PC-3 (cell line): ENCODE measurements around the gene PMEPA1. TPM values are rescaled to one million over a fixed set of nuclear protein-coding genes. Genes with fewer than 3 reads are reported as not detected.

Experiments
- ATAC-seq: fragments of 200-7000 bp; cut with Tn5 transposase; 2 replicates; pipeline ENCODE4 v1.9.1; 2020; ENCODE audit warnings: mild to moderate bottlenecking, moderate library complexity
- BruUV-seq: library from RNA; stranded (reverse); fragments of 400-500 nt; replicated peaks from 2 replicates; lab custom pipeline; 2021; lab: Mats Ljungman, UMichigan
- CTCF ChIA-PET: fragments of 300-600 bp; sonication (Branson Sonifier 250); formaldehyde crosslinking; loops from one replicate; lab custom pipeline; 2022; ENCODE audit warnings: antibody characterized with exemption; lab: Charles Lee
- POLR2A ChIA-PET: fragments of 300-600 bp; sonication (Branson Sonifier 250); formaldehyde crosslinking; loops from one replicate; lab custom pipeline; 2022; ENCODE audit warnings: antibody characterized with exemption; ENCODE audit not compliant: unreplicated experiment; lab: Charles Lee
- DNase-seq: peaks from one replicate; pipeline ENCODE4 v3.0.0-alpha.2; 2015
- H2AFZ ChIP-seq: fragments of 300-600 bp; sonication (generic); 2 replicates; pipeline ENCODE4 v1.6.0; 2016; ENCODE audit warnings: antibody characterized with exemption, low read length
- H3F3A ChIP-seq: fragments of 300-600 bp; sonication (generic); one replicate; pipeline ENCODE4 v1.6.0; 2017; ENCODE audit warnings: antibody characterized with exemption, low read length, control low read depth, mild to moderate bottlenecking; ENCODE audit not compliant: unreplicated experiment
- H3K27ac ChIP-seq: fragments of 300-600 bp; sonication (generic); 2 replicates; pipeline ENCODE4 v1.5.1; 2016; ENCODE audit warnings: mild to moderate bottlenecking, low read length
- H3K27me3 ChIP-seq: fragments of 300-600 bp; sonication (generic); 2 replicates; pipeline ENCODE4 v1.6.1; 2016; ENCODE audit warnings: low read length, mixed read lengths
- H3K36me3 ChIP-seq: fragments of 300-600 bp; sonication (generic); 2 replicates; pipeline ENCODE4 v1.6.1; 2016; ENCODE audit warnings: low read depth, mixed run types, low read length, mixed read lengths
- H3K4me1 ChIP-seq: fragments of 300-600 bp; sonication (generic); 2 replicates; pipeline ENCODE4 v1.5.1; 2016; ENCODE audit warnings: low read length; ENCODE audit not compliant: insufficient read depth
- H3K4me2 ChIP-seq: fragments of 300-600 bp; sonication (generic); 2 replicates; pipeline ENCODE4 v1.6.0; 2016; ENCODE audit warnings: low read length
- H3K4me3 ChIP-seq: fragments of 300-600 bp; sonication (generic); 2 replicates; pipeline ENCODE4 v1.5.1; 2016; ENCODE audit warnings: mild to moderate bottlenecking, low read length, mixed read lengths
- H3K79me2 ChIP-seq: fragments of 300-600 bp; sonication (generic); 2 replicates; pipeline ENCODE4 v1.6.1; 2017; ENCODE audit warnings: low read length, mixed read lengths
- H3K9ac ChIP-seq: fragments of 300-600 bp; sonication (generic); 2 replicates; pipeline ENCODE4 v1.6.0; 2016; ENCODE audit warnings: mild to moderate bottlenecking, low read length
- H3K9me2 ChIP-seq: fragments of 300-600 bp; sonication (generic); replicated peaks from 2 replicates; pipeline ENCODE4 v1.6.1; 2016; ENCODE audit warnings: mixed run types, low read length, mixed read lengths
- H3K9me3 ChIP-seq: fragments of 300-600 bp; sonication (generic); 2 replicates; pipeline ENCODE4 v1.6.1; 2016; ENCODE audit warnings: low read length, mixed read lengths
- H4K20me1 ChIP-seq: fragments of 300-600 bp; sonication (generic); 2 replicates; pipeline ENCODE4 v1.6.1; 2016; ENCODE audit warnings: low read length, mixed read lengths
- CTCF ChIP-seq: fragments of 300-600 bp; sonication (generic); conservative IDR thresholded peaks from 2 replicates; pipeline ENCODE4 v1.5.1; 2017; ENCODE audit warnings: antibody characterized with exemption, low read depth, mild to moderate bottlenecking, low read length
- EZH2 ChIP-seq: fragments of 300-600 bp; sonication (generic); IDR thresholded peaks from one replicate; pipeline ENCODE4 v1.6.1; 2017; ENCODE audit warnings: antibody characterized with exemption, mild to moderate bottlenecking, low read length; ENCODE audit not compliant: unreplicated experiment
- EZH2phosphoT487 ChIP-seq: fragments of 300-600 bp; sonication (generic); IDR thresholded peaks from 2 replicates; pipeline ENCODE4 v1.6.1; 2018; ENCODE audit warnings: mild to moderate bottlenecking, antibody characterized with exemption, low read length, borderline replicate concordance
- intact Hi-C: fragments of 100-400 bp; cut with micrococcal nuclease; formaldehyde crosslinking; loops from 2 replicates; pipeline ENCODE4 v1.9.0; 2023
- total RNA-seq: library from RNA; depleted of rRNA; stranded (reverse); fragments of >200 nt; gene quantifications from 2 replicates; pipeline ENCODE4 v1.2.3, GENCODE V29; 2014

The PMEPA1 gene
- total RNA-seq, 1 experiment from 2014 or later, result 21.9 TPM

- Histone ChIP-seq H3K9me3 (no peaks in the 10 kb centered on the region), H3K4me2 (no peak overlapping the region), H3K36me3 (peaks cover 42% of the 10 kb centered on the region), H3K4me1 (no peaks in the 10 kb centered on the region), H3K27me3 (no peaks in the 10 kb centered on the region), H3K27ac (no peak overlapping the region), H3K79me2 (peaks cover 23% of the 10 kb centered on the region), H3F3A (no peaks in the 10 kb centered on the region), H3K4me3 (no peak overlapping the region), H4K20me1 (no peaks in the 10 kb centered on the region), H2AFZ (no peak overlapping the region), H3K9me2 (no peaks in the 10 kb centered on the region), H3K9ac (no peak overlapping the region)
- no TSS peak for BruUV-seq
- POLR2A ChIA-PET, result interaction anchor here (0.6 kb wide), 1 partner anchor 430 kb away, joined by 3 read pairs; no protein-coding TSS in a partner anchor
- no peak for ATAC-seq
- no peak for TF ChIP-seq EZH2phosphoT487
- no peak for TF ChIP-seq CTCF
- no peak for TF ChIP-seq EZH2
- CTCF ChIA-PET, result no interaction called here
- no peak for DNase-seq
- intact Hi-C loops, result no loop called here
These were observed 53.5 kb downstream of the PMEPA1 start for GRCh38 chr20:57656252-57656820.

DNA sequence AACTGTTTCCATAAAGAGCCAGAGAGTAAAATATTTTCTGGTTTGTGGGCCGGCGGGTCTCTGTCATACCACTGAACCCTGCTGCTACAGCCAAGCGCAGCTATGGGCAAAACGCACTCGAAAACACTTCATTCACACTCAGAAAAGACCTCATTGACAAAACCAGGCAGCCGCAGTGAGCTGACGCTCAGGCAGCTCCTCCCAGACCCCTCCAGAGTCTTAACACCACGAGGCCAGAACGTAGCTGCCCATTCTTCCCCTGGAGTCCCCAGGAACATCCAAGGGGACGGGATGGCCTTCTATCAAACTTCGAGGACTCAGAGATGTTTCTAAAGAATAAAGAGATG lies 54.0 kb downstream of the PMEPA1 start:
- Histone ChIP-seq H3F3A (no peaks in the 10 kb centered on the region), H3K27ac (no peak overlapping the region), H3K9ac (no peak overlapping the region), H3K79me2 (peaks cover 17% of the 10 kb centered on the region), H3K9me3 (no peaks in the 10 kb centered on the region), H3K4me3 (no peak overlapping the region), H3K4me2 (no peak overlapping the region), H3K27me3 (no peaks in the 10 kb centered on the region), H4K20me1 (no peaks in the 10 kb centered on the region), H3K36me3 (peaks cover 47% of the 10 kb centered on the region), H3K9me2 (no peaks in the 10 kb centered on the region), H2AFZ (no peak overlapping the region), H3K4me1 (no peaks in the 10 kb centered on the region)
- ChIA-PET CTCF (no interaction called here), POLR2A (interaction anchor here (0.6 kb wide), 1 partner anchor 431 kb away, joined by 3 read pairs; no protein-coding TSS in a partner anchor)
- no TSS peak for BruUV-seq
- DNase-seq, result no peak
- intact Hi-C loops, result loop anchor here (2.0 kb wide), 1 partner anchor 31 kb away; no protein-coding TSS in a partner anchor
- ATAC-seq, result no peak
- no peak for TF ChIP-seq EZH2phosphoT487
- no peak for TF ChIP-seq EZH2
- TF ChIP-seq CTCF, result no peak
